Erythroblast (primary cell): ENCODE results near the gene LAMTOR4.
"Not testable (repeated sequence)": the region's sequence is repeated elsewhere in the genome, so short reads cannot be mapped to it uniquely, and the experiment has no call there.

Source experiments
- DNase-seq, 2 experiments: peaks; one replicate each; lab custom pipeline; 2025; lab: John Stamatoyannopoulos, UW
- GATA1 ChIP-seq: IDR thresholded peaks from 2 replicates; pipeline ENCODE4 v1.6.1; 2011; ENCODE audit warnings: low read depth, mild to moderate bottlenecking, control low read depth, low read length, moderate library complexity
- POLR2A ChIP-seq: IDR thresholded peaks from 2 replicates; pipeline ENCODE4 v1.6.1; 2011; ENCODE audit warnings: mild to moderate bottlenecking, low read length

LAMTOR4 gene

DNA sequence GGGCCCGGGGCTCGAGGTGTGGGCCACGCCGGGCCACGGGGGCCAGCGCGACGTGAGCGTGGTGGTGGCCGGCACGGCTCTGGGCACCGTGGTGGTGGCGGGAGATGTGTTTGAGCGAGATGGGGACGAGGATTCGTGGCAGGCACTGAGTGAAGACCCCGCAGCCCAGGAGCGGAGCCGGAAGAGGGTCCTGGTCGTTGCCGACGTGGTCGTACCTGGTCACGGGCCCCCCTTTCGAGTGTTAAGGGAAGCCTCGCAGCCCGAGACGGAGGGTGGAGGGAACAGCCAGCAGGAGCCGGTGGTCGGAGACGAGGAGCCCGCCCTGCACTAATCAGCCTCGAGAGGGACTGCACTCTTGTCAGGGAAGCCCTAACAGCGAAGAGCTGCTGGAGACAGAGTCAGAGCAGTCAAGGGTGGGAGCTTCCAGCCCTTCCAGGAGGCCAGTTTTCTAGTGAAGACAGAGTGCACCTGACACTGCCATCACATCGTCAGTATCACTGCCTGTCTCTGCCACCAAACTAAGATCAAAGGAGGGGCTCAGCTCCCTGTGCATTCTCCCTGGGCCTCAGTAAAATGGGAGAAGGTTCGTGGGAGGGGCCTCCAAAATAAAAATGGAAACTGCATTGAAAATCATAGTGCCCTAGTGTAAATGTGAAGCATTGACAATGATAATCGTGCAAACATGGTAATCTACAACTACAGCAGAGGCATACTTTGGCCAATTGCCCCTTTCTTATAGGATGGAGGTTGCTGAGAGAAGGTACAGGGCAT, 20.7 kb upstream of the LAMTOR4 start:
- DNase-seq, result peak; percentile 64 to 65
- TF ChIP-seq POLR2A (peak; percentile 29), GATA1 (no peak)

DNA sequence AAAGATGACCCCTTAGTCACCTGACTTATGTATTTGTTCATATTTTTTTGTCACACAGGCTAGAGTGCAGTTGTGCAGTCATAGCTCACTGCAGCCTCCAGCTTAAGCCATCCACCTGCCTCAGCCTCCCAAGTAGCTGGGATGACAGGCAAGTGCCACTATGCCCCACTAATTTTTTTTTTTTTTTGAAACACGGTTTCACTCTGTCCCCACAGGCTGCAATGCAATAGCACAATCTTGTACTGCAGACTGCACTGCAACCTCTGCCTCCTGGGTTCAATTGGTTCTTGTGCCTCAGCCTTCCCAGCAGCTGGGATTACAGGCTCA, 20.1 kb upstream of the LAMTOR4 start:
- DNase-seq, result peak in 1 of 2 experiments; percentile 40
- TF ChIP-seq GATA1 (no peak), POLR2A (no peak)

DNA sequence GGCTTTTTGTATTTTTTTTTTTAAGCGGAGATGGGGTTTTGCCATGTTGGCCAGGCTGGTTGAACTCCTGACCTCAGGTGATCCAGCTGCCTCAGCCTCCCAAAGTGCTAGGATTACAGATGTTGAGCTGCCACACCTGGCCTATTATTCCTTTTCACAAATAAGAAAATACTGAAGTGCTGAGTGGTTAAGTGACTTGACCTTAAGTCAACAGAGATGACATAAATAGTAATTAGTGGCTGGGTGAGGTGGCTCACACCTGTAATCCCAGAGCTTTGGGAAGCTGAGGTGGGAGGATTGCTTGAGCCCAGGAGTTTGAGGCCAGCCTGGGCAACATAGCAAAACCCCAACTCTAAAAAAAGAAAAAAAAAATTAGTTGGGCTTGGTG, 18.5 kb upstream of the LAMTOR4 start:
- DNase-seq, result not testable (repeated sequence)

DNA sequence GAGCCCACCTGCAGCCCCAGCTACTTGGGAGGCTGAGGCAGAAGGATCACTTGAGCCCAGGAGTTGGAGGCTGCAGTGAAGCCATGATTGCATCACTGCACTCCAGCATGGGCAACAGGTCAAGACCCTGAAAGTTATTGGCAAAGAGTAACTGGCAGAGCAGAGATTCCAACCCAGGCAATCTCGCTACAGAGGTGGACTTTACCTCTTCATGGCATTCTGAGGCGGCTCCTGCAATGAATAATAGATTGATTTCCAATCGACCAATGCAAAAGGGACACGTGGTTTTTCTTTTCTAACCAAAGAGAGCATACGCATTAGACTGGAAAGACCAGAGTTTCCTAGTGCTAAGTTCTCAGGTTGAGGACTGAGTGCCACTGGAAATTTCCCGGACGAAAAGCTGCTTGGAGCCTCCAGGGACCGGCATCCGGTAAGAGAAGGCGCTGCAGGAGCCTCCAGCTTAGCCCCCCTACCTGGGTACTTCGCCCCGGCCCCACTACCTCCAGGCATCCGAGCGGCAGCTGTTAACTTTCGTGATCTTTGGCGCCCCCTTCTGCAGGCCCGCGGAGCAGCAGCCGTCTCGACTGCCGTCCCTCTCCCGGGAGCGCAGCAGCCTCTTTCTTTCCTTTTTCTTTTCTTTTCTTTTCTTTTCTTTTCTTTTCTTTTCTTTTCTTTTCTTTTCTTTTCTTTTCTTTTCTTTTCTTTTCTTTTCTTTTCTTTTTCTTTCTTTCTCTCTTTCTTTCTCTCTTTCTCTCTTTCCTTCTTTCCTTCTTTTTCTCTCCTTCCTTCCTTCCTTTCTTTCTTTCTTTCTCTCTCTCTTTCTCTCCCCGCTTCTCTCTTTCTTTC, 17.9 kb upstream of the LAMTOR4 start:
- DNase-seq, result peak; percentile 70 to 85
- no peak for TF ChIP-seq GATA1
- no peak for TF ChIP-seq POLR2A

DNA sequence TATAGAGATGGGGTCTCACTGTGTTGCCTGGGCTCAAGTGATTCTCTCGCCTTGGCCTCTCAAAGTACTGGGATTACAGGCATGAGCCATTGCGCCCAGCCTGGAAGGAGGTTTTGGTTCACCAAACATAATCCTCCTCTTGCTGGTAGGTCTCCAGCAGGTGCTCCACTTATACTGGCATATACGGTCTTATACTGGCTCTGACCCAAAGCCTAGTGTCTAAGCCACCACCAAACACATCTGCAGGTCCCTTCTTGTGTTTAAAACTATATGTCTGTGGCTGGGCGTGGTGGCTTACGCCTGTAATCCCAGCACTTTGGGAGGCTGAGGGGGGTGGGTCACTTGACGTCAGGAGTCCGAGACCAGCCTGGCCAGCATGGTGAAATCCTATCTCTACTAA, 16.6 kb upstream of the LAMTOR4 start:
- TF ChIP-seq GATA1 (no peak), POLR2A (no peak)

DNA sequence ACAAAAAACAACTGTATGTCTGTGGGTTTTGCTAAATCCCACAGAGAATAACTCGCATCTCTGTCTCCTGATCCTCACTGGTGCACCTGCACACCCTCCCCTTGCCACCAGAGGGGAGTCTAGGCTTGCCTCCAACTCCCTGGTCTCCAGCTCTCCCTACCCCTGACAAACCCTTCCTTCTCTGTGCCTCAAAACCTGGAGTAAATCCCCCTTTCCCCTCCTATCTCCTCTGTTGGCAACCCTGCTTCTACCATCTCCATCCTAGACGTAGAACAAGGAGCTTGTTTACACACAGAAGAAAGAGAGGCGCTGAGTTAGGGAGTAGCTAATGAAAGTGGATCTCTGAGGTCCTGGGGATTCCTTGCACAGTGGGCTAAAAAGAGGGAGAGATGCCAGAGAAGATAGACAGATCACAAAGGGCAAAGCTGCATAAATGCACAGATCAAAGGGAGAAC, 16.0 kb upstream of the LAMTOR4 start:
- DNase-seq, result peak; percentile 63 to 81
- TF ChIP-seq POLR2A (no peak), GATA1 (no peak)

More for the DNA sequence above, 16.6 kb upstream of the LAMTOR4 start:
- DNase-seq, result no peak

DNA sequence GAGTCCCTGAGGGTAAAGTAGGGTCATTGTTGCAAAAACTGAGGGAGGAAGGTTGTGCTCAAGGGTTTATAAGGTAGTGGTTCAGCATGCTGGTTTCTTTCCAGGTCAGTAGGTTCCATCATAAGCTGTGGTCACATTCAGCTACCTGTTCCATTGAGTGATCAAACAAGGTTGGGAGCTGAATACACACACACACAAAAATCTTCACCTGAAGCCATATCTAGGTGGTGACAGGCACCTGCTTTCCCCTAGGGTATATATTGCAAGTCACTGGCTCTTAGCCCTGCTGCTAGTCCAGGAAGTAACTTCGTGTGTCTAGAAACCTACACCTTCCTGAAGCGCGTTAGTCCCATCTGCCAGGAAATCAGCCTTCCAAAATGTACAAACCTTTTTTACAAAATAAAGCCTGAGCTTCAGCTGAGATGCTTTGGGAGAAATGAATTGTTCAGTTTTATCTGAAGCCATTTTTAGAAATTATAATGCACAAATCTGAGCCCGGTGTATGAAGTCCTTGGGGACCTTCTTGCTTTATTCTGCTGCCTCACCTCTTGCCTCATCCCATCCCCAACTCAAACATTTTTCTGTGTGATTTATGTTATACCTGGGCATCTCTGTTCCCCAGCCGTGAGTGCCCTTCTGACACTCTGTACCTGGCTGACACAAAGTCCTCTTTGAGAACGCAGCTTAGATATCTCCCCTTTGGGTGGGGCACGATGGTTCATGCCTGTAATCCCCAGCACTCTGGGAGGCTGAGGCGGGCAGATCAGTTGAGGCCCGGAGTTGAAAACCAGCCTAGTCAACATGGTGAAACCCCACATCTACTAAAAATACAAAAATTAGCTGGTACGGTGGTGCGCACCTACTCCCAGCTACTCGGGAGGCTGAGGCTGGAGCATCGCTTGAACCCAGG, 10.6 kb upstream of the LAMTOR4 start:
- TF ChIP-seq GATA1 (no peak), POLR2A (no peak)
- DNase-seq, result no peak

DNA sequence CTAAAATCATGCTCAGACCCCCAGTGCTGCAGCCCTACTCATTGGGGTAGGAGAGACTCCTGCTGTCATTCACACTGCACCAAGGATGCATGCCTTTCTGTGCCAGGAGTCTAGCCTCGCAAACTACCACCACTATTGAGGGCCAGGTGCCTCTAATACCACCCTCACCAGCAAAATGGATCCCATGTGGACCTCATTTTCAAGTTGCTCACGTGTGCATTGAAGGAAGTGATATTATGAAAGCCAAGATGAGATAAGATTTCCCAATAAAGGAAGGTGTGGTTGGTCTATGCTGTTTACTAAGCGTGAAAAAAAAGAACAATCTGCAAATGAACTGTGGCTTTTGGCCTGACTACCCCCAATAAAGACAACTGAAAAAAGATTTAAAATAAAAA, 7.2 kb upstream of the LAMTOR4 start:
- TF ChIP-seq GATA1 (no peak), POLR2A (no peak)
- DNase-seq, result no peak

DNA sequence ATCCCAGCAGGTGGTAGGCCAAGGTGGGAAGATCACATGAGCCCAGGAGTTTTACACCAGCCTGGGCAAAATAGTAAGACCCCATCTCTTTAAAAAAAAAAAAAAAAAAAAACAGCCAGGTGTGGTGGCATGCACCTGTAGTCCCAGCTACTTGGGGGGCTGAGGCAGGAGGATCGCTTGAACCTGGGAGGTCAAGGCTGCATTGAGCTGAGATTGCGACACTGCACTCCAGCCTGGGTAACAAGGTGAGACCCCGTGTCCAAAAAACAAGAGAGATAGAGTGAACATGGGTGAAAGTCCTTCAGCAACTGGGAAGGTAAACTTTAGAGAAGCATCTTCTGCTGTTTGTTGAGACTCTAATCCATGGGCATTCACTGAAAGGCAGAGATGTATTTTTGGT, 6.3 kb upstream of the LAMTOR4 start:
- DNase-seq, result no peak
- TF ChIP-seq GATA1 (no peak), POLR2A (no peak)

DNA sequence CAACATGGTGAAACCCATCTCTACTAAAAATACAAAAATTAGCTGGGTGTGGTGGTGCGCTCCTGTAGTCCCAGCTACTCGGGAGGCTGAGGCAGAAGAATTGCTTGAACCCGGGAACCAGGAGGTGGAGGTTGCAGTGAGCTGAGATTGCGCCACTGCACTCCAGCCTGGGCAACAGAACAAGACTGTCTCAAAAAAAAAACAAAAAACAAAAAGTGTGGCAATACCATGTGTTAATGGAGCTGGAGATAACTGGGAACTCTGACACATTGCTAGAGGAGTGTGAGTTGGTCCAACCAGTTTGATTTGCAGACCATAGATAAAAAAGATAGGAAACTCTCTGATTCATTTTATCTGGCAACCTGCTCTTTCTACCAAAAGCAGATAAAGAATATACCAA, 2.4 kb upstream of the LAMTOR4 start:
- peak in 1 of 2 experiments; percentile 70 for DNase-seq

DNA sequence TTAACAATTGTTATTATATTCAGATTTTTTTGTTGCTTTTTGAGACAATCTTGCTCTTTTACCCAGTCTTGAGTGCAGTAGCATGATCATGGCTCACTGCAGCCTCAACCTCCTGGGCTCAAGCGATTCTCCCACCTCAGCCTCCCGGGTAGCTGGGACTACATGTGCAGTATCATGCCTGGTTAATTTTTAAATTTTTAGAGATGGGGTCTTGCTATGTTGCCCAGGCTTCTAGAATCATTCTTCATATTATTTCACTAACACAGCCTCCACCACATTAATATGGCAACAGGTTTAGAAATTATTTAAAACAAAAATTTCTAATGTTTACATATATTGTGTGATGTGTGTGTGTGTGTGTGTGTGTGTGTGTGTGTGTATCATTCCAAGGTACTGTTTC, 1.4 kb upstream of the LAMTOR4 start:
- TF ChIP-seq POLR2A (no peak), GATA1 (no peak)
- DNase-seq, result no peak

DNA sequence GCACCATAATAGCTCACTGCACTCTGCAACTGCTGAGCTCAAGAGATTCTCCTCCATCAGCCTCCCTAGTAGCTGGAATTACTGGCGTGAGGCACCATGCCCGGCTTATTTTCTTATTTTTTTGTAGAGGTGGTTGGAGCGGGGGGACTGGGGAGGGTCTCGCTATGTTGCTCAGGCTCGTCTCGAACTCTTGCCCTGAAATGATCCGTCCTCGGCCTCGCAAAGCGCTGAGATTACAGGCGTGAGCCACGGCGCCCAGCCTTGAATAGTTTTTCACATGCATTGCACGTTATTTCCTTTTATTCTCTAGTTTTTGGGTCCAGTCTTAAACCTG, 526 bp upstream of the LAMTOR4 start:
- no peak for DNase-seq
- TF ChIP-seq POLR2A (no peak), GATA1 (no peak)

DNA sequence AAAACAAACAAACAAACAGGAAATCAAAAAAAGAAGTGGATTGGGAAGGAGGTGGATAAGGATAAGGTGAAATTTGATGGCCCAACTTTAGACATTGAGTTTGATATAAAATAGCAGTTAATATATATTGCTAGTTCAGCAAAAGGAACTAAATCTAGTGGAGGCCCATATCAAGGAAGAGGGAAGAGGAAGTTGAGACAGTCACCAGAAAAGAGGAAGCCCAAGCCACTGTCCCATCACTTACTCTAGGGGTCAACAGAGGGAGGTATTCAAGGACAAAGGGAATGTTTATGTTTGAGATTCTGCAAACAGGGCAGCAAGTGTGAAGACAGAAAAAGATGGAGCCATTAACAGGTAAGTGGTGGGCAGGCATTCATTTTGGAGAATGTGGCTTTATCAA, 3.7 kb downstream of the LAMTOR4 start:
- TF ChIP-seq POLR2A, result no peak
- TF ChIP-seq GATA1, result no peak
- DNase-seq, result no peak
